Retina (tissue), 1 donor: Measurements from ENCODE around the gene THOP1.

Source experiments
- DNase-seq: peaks from one replicate; pipeline ENCODE4 v3.0.0-alpha.2; 2016

The THOP1 gene

GRCh38 chr19:2804156-2805004, 19.1 kb downstream of the THOP1 start:
- no peak for DNase-seq

GRCh38 chr19:2805261-2805900, 20.1 kb downstream of the THOP1 start:
- no peak for DNase-seq

- no peak for DNase-seq
These were observed 20.8 kb downstream of the THOP1 start for GRCh38 chr19:2805991-2806649.

GRCh38 chr19:2806736-2807378, 21.6 kb downstream of the THOP1 start:
- DNase-seq, result no peak

- DNase-seq, result no peak
These were observed 22.3 kb downstream of the THOP1 start for GRCh38 chr19:2807379-2808128.

- no peak for DNase-seq
These were observed 23.0 kb downstream of the THOP1 start for GRCh38 chr19:2808129-2808941.

- no peak for DNase-seq
These were observed 24.3 kb downstream of the THOP1 start for GRCh38 chr19:2809387-2810140.

- DNase-seq, result no peak
These were observed 25.1 kb downstream of the THOP1 start for GRCh38 chr19:2810141-2811091.

- no peak for DNase-seq
These were observed 26.0 kb downstream of the THOP1 start for GRCh38 chr19:2811221-2811722.

GRCh38 chr19:2811735-2812413, 26.6 kb downstream of the THOP1 start:
- DNase-seq, result no peak

- no peak for DNase-seq
These were observed 27.3 kb downstream of the THOP1 start for GRCh38 chr19:2812414-2813234.

- DNase-seq, result no peak
These were observed 28.2 kb downstream of the THOP1 start for GRCh38 chr19:2813235-2814160.

GRCh38 chr19:2814426-2814825, 29.1 kb downstream of the THOP1 start:
- no peak for DNase-seq

- no peak for DNase-seq
These were observed 29.9 kb downstream of the THOP1 start for GRCh38 chr19:2815191-2815614.

GRCh38 chr19:2815923-2816322, 30.6 kb downstream of the THOP1 start:
- no peak for DNase-seq

- DNase-seq, result no peak
These were observed 31.3 kb downstream of the THOP1 start for GRCh38 chr19:2816641-2817040.
